ENCODE measurements around the gene SACS.

SACS gene, protein sequence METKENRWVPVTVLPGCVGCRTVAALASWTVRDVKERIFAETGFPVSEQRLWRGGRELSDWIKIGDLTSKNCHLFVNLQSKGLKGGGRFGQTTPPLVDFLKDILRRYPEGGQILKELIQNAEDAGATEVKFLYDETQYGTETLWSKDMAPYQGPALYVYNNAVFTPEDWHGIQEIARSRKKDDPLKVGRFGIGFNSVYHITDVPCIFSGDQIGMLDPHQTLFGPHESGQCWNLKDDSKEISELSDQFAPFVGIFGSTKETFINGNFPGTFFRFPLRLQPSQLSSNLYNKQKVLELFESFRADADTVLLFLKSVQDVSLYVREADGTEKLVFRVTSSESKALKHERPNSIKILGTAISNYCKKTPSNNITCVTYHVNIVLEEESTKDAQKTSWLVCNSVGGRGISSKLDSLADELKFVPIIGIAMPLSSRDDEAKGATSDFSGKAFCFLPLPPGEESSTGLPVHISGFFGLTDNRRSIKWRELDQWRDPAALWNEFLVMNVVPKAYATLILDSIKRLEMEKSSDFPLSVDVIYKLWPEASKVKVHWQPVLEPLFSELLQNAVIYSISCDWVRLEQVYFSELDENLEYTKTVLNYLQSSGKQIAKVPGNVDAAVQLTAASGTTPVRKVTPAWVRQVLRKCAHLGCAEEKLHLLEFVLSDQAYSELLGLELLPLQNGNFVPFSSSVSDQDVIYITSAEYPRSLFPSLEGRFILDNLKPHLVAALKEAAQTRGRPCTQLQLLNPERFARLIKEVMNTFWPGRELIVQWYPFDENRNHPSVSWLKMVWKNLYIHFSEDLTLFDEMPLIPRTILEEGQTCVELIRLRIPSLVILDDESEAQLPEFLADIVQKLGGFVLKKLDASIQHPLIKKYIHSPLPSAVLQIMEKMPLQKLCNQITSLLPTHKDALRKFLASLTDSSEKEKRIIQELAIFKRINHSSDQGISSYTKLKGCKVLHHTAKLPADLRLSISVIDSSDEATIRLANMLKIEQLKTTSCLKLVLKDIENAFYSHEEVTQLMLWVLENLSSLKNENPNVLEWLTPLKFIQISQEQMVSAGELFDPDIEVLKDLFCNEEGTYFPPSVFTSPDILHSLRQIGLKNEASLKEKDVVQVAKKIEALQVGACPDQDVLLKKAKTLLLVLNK (N-terminal part only)

DNA sequence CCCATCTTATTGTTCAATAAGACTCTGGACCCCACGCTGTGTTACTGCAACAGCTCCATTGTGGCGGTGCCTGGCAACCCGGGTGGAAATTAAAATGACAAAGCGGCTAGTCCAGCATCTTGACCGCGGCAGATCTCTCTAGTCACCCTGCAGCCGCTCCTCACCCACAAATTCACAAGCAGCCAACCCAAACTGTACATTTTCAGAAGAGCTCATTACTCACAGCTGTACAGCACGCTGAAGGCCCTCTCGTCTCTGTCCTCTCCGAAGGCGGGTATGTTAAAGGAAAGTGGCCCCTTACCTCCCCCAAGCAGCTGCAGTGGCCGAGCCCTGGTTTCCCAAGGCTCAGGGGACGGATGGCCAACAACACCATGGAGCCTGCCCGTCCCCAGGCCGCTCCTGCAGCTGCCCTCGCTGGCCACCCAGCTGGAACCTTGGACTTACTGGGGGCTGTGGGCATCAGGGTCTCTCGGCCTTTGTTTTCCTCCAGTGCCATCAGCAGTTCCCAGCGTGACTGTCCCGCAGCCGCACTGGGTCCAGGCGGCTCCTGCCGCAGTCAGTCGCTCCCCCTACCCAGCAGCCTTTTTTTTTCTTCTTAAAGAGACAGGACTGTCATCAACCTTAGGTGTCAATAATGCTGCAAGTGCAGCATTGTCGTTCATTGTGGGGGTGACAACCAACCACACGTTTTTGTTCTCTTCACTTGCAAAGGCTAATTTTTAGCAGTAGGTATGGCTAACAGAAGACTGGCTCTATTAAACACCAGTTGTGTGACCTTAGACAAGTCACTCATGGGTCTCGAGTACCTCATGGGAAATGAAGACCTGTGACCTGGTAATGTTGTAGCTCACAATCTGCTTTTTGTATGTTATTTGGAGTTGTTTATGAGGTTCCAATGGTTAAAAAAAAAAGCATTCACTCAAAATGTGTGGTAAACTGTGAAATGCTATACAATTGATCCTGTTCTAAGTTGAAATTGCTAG lies at the start of gene SACS:
SACS (minus strand) TSS at position 532 of the 983 bp plus-strand sequence. CDS start 22,463 bp downstream, outside the sequence.
- Mint-ChIP-seq H3K27me3 (peaks cover 38 to 59% of the 10 kb centered on the region in 2 donors), H3K9me3 (no peaks in the 10 kb centered on the region), H3K4me1 (peaks cover 7 to 10% of the 10 kb centered on the region in 2 donors), H3K27ac (peak within 1 kb of the TSS; percentile 14), H3K4me3 (peak within 1 kb of the TSS; percentile 63 to 79), H3K36me3 (no peaks in the 10 kb centered on the region)
- DNase-seq (no peak), ATAC-seq (replicated peaks) (peak; percentile 38 to 39)

DNA sequence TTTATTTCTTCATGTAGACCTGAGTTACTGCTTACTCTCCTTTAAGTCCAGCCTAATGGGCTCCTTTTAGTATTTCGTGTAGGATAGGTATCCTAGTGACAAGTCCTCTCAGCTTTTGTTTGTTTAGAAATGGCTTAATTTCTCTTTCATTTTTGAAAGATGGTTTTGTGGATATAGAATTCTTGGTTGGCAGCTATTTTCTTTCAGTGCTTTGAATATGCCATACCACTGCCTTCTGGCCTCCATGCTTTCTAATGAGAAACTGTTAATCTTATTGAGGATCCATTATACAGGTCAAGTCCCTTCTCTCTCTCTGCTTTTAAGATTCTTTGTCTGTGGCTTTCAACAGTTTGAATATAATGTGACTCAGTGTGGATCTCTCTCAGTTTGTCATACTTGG lies 46.8 kb upstream of the SACS start:
- ATAC-seq (replicated peaks) (no peak), DNase-seq (no peak)
- Mint-ChIP-seq H3K36me3 (peaks cover 2 to 4% of the 10 kb centered on the region in 2 donors), H3K4me1 (no peaks in the 10 kb centered on the region), H3K27ac (no peak overlapping the region), H3K27me3 (peaks cover 15 to 30% of the 10 kb centered on the region in 2 donors), H3K9me3 (peaks cover 12 to 16% of the 10 kb centered on the region in 2 donors), H3K4me3 (no peak overlapping the region)

DNA sequence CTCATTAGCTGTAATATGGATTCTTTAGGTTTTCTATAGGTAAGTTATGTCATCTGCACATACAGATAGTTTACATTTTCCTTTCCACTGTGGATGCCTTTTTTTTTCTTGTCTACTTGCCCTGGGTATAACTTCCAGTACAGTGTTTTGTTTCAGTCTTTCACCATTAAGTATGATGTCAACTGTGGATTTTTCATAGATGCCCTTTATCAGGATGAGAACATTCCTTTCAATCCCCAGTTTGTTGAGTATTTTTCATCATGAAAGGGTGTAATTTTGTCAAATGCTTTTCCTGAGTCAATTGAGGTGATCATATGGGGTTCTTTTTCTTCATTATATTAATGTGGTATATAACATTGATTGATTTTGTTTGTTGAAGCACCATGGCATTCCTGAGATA lies 43.6 kb upstream of the SACS start:
- Mint-ChIP-seq H3K9me3 (peaks cover 12 to 16% of the 10 kb centered on the region in 2 donors), H3K4me1 (no peaks in the 10 kb centered on the region), H3K27ac (no peak overlapping the region), H3K27me3 (peaks cover 15 to 19% of the 10 kb centered on the region in 2 donors), H3K36me3 (peaks cover 2 to 4% of the 10 kb centered on the region in 2 donors), H3K4me3 (no peak overlapping the region)
- ATAC-seq (replicated peaks) = no peak
- DNase-seq = no peak

DNA sequence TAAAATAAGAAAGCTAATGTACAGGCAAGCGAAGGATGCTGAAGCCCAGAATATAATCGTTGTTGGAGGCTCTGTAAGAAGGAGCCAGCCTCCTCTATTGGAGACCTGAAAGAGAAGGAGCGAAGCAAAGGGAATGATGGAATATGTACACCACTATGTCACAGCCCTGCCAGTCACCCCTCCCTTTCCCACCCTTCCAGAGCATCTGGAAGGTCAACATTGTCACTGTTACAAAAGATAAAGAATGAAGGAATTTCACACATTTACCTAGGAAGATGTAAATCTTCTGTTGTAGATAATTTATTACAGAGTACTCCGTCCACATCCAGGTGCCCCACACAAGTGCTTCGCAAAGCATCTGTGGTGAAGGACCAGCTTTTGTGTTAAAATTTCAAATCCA lies 39.7 kb upstream of the SACS start:
- H3K4me1 Mint-ChIP-seq = no peaks in the 10 kb centered on the region
- no peak for ATAC-seq (replicated peaks)
- H3K9me3 Mint-ChIP-seq = no peaks in the 10 kb centered on the region
- H3K27ac Mint-ChIP-seq = no peak overlapping the region
- no peak overlapping the region for H3K4me3 Mint-ChIP-seq
- H3K36me3 Mint-ChIP-seq = no peaks in the 10 kb centered on the region
- no peak for DNase-seq
- peaks cover 22 to 25% of the 10 kb centered on the region in 2 donors for H3K27me3 Mint-ChIP-seq

DNA sequence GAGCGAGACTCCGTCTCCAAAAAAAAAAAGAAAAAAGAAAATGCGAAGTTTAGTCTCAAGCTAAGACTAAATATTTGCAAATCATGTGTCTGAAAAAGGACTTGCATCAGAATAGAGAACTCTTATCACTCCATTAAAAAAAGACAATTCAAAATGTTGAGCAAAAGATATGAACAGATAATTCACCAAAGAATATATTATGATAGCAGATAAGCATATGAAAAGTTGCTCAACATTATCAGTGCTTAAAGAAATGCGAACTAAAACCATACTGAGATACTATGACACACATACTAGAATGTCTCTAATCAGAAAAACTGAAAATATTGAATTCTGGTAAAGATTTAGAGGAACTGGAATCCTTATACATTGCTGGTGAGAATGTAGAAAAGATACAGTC lies 38.7 kb upstream of the SACS start:
- peaks cover 0 to 1% of the 10 kb centered on the region in 2 donors for H3K4me1 Mint-ChIP-seq
- ATAC-seq (replicated peaks) (no peak), DNase-seq (no peak)
- no peak overlapping the region for H3K27ac Mint-ChIP-seq
- peaks cover 17 to 21% of the 10 kb centered on the region in 2 donors for H3K27me3 Mint-ChIP-seq
- H3K4me3 Mint-ChIP-seq = no peak overlapping the region
- H3K36me3 Mint-ChIP-seq = no peaks in the 10 kb centered on the region
- no peaks in the 10 kb centered on the region for H3K9me3 Mint-ChIP-seq

DNA sequence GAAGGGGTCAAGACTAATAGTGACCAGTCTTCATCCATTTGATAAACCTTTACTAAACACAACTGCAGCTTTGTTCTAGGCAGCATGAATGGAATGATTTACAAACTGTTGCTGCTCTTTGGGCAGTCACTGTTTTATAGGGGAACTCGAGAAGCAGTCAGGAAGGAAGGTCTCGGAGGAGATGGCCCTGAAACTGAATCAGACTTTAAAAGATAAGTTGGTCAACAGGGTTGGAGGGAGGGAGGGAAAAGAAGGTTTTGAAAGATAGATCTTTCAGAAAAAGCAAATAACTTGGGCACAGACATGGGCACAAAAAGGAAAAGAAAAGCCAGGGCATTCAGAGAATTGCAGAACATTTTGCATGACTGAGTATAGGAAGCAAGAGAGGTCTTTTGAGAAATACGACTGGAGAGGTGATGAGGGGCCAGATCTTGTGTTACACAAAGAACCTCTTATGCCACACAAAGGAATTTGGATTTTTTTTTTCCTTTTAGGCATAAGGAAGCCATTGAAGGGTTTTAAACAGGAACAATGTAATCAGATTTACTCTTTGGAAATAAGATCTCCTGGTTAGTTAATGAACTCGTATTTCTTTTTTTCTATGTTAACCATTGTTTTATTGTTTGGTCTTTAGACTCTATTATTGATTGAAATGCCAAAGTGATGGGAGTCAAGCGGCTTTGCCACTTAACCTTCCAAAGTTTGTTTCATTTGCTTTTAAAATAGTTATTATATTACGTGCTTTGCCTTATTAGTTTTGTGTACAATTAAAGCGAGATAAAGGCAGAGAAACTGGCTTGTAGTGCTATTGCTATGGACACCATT lies 37.5 kb upstream of the SACS start:
- no peak for DNase-seq
- no peak for ATAC-seq (replicated peaks)

DNA sequence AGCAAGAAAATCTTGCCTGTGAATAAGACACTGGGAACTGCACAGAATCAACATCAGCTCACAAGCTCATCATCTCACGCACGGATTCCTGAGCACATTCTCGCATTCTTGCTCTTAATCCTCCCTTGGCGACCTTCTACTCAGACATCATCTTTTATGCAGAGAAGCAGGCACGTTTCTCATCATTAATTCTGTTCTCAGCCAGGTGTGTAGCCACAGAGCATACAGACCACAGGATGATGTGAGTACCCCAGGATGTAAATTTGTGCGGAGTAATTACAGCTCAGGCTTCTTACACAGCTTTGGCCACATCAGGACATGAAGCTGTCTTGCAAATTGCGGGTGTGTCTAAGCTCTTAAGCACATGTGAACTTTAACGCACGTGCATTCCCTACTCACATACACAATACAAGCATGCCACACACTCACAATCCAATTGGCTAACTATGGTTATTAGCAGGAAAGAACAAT lies 36.5 kb upstream of the SACS start:
- no peak for DNase-seq

More for the DNA sequence above, 37.5 kb upstream of the SACS start:
- H3K36me3 Mint-ChIP-seq = no peaks in the 10 kb centered on the region
- H3K4me3 Mint-ChIP-seq = no peak overlapping the region
- H3K27ac Mint-ChIP-seq = no peak overlapping the region
- peaks cover 4 to 9% of the 10 kb centered on the region in 2 donors for H3K4me1 Mint-ChIP-seq
- no peaks in the 10 kb centered on the region for H3K9me3 Mint-ChIP-seq
- peaks cover 24 to 26% of the 10 kb centered on the region in 2 donors for H3K27me3 Mint-ChIP-seq

DNA sequence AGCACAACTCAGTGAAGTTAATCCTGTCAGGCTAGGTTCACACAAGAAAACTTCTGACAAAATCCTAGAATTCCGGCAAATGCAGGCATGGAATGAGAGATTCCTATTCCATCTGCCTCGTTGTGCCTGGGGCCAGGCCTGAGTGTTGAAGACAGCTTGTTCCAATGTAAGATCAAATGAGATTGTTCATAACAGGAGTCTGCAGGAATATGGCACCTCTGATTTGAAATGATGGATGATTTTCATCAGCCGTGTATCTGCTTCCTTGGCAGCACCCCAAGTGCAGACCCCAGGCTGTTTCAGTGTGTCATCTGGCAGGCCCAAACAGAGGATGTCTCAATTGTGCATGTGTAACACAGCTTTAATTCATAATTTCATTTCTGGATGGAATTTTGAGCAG lies 35.3 kb upstream of the SACS start:
- H3K36me3 Mint-ChIP-seq = no peaks in the 10 kb centered on the region
- H3K4me3 Mint-ChIP-seq = no peak overlapping the region
- ATAC-seq (replicated peaks) = no peak
- no peak overlapping the region for H3K27ac Mint-ChIP-seq
- peaks cover 33 to 40% of the 10 kb centered on the region in 2 donors for H3K27me3 Mint-ChIP-seq
- H3K4me1 Mint-ChIP-seq = peaks cover 6 to 11% of the 10 kb centered on the region in 2 donors
- DNase-seq = no peak
- H3K9me3 Mint-ChIP-seq = no peaks in the 10 kb centered on the region

More for the DNA sequence above, 36.5 kb upstream of the SACS start:
- Mint-ChIP-seq H3K36me3 (no peaks in the 10 kb centered on the region), H3K27ac (no peak overlapping the region), H3K27me3 (peaks cover 32 to 34% of the 10 kb centered on the region in 2 donors), H3K4me3 (no peak overlapping the region), H3K9me3 (no peaks in the 10 kb centered on the region), H3K4me1 (peaks cover 6 to 11% of the 10 kb centered on the region in 2 donors)
- ATAC-seq (replicated peaks) = no peak

DNA sequence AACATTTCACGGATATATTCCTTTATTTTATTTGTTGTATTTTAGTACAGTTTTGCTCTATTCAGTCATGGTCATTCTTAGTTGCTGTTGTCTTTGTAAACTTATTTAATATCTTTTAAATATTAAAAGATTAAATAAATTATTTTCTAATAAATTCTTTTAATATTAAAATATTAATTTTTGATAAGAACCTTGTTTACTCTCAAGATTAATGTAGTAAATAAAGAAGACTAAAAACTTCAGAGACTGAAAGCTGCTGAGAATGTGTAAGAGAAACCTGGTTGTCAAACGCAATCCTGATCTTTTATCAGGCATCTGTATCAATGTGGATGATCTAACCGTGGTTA lies 34.4 kb upstream of the SACS start:
- no peak overlapping the region for H3K4me3 Mint-ChIP-seq
- no peak for DNase-seq
- no peak for ATAC-seq (replicated peaks)
- H3K36me3 Mint-ChIP-seq = no peaks in the 10 kb centered on the region
- no peaks in the 10 kb centered on the region for H3K9me3 Mint-ChIP-seq
- peaks cover 41 to 49% of the 10 kb centered on the region in 2 donors for H3K27me3 Mint-ChIP-seq
- peaks cover 9 to 19% of the 10 kb centered on the region in 2 donors for H3K4me1 Mint-ChIP-seq
- H3K27ac Mint-ChIP-seq = no peak overlapping the region

DNA sequence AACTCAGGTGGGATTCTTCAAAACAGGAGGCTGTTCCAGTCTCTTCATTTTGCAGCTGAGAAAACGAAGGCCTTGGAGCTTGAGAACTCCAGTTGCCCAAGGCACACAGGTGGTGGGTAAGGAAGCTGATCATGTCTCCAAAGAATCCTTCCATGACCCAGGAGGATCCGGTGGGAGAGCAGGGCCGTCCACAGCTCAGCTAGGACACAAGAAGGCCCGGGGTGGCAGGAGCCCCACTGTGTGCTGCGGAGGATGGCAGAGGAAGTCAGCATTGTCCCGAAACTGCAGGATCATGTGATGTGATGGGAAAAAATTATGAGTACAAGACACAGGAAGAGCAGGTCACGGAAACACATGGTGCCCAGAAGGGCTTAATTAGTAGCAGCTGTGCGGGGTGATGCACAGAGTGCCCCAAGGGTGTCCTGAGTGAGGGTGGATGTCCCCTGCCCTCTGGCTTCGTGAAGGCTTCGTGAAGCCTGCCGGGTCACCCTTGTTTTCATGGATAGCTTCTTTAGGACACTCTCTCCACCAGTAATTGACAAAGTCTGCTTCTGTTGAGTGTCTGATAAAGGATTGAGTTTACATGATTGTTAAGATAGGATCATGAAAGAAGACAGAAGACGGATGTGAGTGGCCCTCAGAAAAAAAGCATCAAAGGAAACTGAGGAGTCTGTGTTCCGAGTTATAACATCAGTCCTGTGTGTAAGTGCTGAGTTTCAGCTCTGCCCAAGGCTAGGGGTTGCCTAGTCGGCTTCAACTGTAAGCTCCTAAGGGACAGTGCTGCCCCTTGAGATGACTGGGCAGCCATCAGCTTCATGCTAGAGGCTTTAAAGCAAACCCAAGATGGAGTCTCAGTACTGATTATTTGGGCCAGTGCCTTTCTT lies 33.8 kb upstream of the SACS start:
- peak overlapping the region; percentile 5 for H3K27ac Mint-ChIP-seq
- H3K27me3 Mint-ChIP-seq = peaks cover 41 to 52% of the 10 kb centered on the region in 2 donors
- H3K4me1 Mint-ChIP-seq = peaks cover 9 to 22% of the 10 kb centered on the region in 2 donors
- ATAC-seq (replicated peaks) = no peak
- H3K4me3 Mint-ChIP-seq = peak overlapping the region in 1 of 2 donors; percentile 44
- no peaks in the 10 kb centered on the region for H3K36me3 Mint-ChIP-seq
- H3K9me3 Mint-ChIP-seq = no peaks in the 10 kb centered on the region
- DNase-seq = no peak

DNA sequence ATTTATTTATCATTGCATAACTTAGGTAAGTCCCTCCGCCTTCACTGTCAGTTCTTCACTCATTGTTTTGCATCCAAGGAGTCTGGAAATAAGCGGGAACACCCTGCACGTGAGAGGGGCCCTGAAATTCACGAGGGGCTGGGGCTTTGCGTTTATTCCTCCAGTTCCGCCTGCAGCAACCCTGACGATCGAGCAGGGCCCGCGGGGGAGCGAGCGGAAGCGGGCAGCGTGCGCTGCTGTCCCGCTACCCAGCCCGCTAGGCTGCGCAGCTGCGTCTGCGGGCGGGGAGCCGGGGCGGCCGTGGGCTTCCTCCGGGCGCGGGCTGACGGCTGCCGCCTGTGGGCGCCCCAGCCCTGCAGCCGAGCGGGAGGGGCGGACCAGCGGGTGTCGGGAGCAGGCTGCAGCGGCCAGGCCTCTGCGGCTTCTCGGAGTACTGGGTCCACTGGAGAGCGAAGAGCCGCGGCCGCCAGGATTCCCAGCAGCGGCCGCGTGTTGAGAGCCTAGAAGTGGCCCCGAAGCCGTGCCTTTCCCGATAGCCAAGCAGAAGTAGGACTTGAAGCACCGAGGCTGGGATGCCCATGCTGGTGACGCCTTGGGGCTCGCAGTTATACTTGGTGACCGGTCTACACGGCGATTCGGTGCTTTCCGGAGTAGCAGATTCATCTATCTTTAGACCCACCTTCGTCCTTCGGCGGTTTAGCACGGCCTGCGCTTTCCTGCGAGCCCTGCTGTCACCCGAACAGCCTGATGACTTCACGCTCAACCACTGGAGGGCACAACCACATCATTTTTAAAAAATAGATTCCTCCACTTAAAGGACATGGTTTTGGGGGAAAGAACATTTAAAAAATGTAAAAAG lies 32.9 kb upstream of the SACS start:
- DNase-seq = peak; percentile 71
- Mint-ChIP-seq H3K4me1 (peaks cover 9 to 22% of the 10 kb centered on the region in 2 donors), H3K36me3 (no peaks in the 10 kb centered on the region), H3K4me3 (peak overlapping the region; percentile 77 to 84), H3K27me3 (peaks cover 47 to 60% of the 10 kb centered on the region in 2 donors), H3K9me3 (no peaks in the 10 kb centered on the region), H3K27ac (no peak overlapping the region)
- ATAC-seq (replicated peaks) = peak; percentile 94 to 95
